Measurements from ENCODE around the gene FRMD4A.

DNA sequence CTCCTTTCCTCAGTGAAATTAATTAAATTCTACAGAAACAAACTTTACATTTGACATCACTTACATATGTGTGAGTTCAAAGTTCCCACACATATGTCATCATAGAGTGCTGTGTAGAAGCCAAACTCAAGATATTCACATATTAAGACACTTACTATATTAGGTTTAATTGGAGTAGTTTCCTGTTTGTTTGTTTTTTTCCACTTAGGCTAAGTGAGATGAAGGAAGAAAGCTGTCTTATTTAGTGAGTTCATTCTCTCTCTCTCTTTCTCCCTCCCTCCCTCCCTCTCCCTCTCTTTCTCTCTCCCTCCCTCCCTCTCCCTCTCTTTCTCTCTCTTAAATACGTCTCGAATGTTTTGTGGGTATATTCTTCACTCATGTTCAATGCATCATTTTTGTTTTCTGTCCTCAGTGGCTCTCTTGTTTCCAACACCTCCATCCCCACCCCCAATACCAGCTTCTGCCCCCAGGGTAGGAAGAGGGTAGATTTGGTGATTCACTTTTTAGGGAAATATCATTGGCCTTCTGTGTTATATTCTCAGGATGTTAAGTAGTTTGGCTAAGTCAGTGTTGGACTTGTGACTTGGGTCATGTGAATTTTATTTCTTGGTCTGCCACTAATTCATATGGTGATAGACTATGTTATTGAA lies 262.0 kb downstream of the FRMD4A start:
- TF ChIP-seq CTCF (IDR thresholded peaks at IDR 0.05) = no peak
- no peak for TF ChIP-seq EZH2 (IDR thresholded peaks at IDR 0.05)

Measured in neural progenitor cell (in vitro differentiated cells).